SU-DHL-6 (cell line): ENCODE measurements around the gene RPH3AL.

Source experiments
- H2AFZ ChIP-seq: fragments of 200-600 bp; sonication (generic); 2 replicates; pipeline ENCODE4 v1.6.1; 2014; ENCODE audit warnings: low read depth, mild to moderate bottlenecking, moderate library complexity, mixed read lengths, antibody characterized with exemption, low read length; ENCODE audit not compliant: severe bottlenecking
- H3F3A ChIP-seq: fragments of 200-600 bp; shearing (Covaris generic); 2 replicates; pipeline ENCODE4 v1.6.0; 2016; ENCODE audit warnings: antibody characterized with exemption, mild to moderate bottlenecking; ENCODE audit not compliant: insufficient read depth
- H3K27ac ChIP-seq: fragments of 200-600 bp; sonication (generic); 2 replicates; pipeline ENCODE4 v1.5.1; 2016; ENCODE audit warnings: low read depth, mild to moderate bottlenecking, low read length, moderate library complexity, mixed read lengths
- H3K27me3 ChIP-seq: fragments of 200-600 bp; sonication (generic), shearing (Covaris generic); 2 replicates; pipeline ENCODE4 v1.6.0; 2014; ENCODE audit warnings: mild to moderate bottlenecking, low read length
- H3K36me3 ChIP-seq: fragments of 200-600 bp; sonication (generic); 2 replicates; pipeline ENCODE4 v1.6.1; 2014; ENCODE audit warnings: mild to moderate bottlenecking, low read length, mixed read lengths
- H3K4me2 ChIP-seq: fragments of 300-600, 200-600 bp; shearing (Covaris generic), sonication (generic); 2 replicates; pipeline ENCODE4 v1.6.0; 2014; ENCODE audit warnings: low read length, low read depth, mild to moderate bottlenecking; ENCODE audit not compliant: poor library complexity, severe bottlenecking
- H3K4me3 ChIP-seq: fragments of 200-600 bp; sonication (generic); 2 replicates; pipeline ENCODE4 v1.5.1; 2014; ENCODE audit warnings: antibody characterized with exemption, low read length, mild to moderate bottlenecking, mixed read lengths; ENCODE audit not compliant: insufficient read depth, poor library complexity, severe bottlenecking
- H3K79me2 ChIP-seq: fragments of 200-600 bp; sonication (generic); 2 replicates; pipeline ENCODE4 v1.6.1; 2014; ENCODE audit warnings: mild to moderate bottlenecking, low read length, moderate library complexity; ENCODE audit not compliant: insufficient read depth
- H3K9ac ChIP-seq: fragments of 200-600 bp; sonication (generic); 2 replicates; pipeline ENCODE4 v1.7.0; 2014; ENCODE audit warnings: mild to moderate bottlenecking, low read length
- H3K9me2 ChIP-seq: fragments of 200-600 bp; sonication (generic); replicated peaks from 2 replicates; pipeline ENCODE4 v1.6.1; 2014; ENCODE audit warnings: low read length; ENCODE audit not compliant: insufficient read depth
- H3K9me3 ChIP-seq: fragments of 200-600 bp; sonication (generic); 2 replicates; pipeline ENCODE4 v1.6.1; 2014; ENCODE audit warnings: low read length, mixed read lengths; ENCODE audit not compliant: insufficient read depth
- H4K20me1 ChIP-seq: fragments of 200-600 bp; sonication (generic); 2 replicates; pipeline ENCODE4 v1.6.1; 2014; ENCODE audit warnings: low read depth, mild to moderate bottlenecking, antibody characterized with exemption, low read length, moderate library complexity, mixed read lengths
- EZH2phosphoT487 ChIP-seq: fragments of 200-600 bp; sonication (generic), shearing (Covaris generic); conservative IDR thresholded peaks from 2 replicates; pipeline ENCODE4 v1.6.1; 2018; ENCODE audit warnings: mild to moderate bottlenecking, antibody characterized with exemption, low read length, moderate library complexity, mixed read lengths
- TF ChIP-seq, protein P1 (sequence below): fragments of 200-600 bp; sonication (generic); IDR thresholded peaks from one replicate; pipeline ENCODE4 v1.5.1; 2017; ENCODE audit warnings: antibody characterized with exemption, mild to moderate bottlenecking, low read length, moderate library complexity; ENCODE audit not compliant: insufficient read depth, poor library complexity, severe bottlenecking

RPH3AL gene

DNA sequence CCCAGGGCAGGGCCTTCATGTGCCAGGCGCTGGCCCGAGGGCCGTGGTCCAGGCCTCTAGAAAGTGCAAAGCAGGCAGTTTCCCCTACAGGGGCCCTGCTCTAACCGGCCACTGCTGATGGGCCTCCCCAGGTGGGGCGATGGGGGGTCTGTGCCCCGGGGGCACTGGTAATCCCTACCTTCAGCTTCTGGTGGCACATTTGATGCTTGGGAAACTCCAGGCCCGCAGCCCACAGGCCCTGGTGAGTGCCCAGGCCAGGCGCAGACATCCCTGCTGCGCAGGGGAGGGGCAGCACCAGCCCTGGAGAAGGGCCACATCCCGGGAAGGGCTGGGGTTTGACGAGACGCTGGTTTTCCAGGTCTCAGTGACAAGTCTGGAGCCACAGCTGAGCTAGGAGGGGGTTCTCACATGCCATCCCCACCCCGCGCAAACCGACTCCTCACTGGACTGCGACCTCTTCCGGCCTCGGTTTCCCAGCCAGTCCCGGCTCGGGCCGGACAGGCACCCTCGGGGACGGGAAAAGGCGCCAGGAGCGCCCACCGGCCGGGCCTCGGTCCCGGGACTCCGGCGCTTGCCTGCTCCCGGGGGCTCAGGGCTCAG, 172.7 kb downstream of the RPH3AL start:
- Histone ChIP-seq H3K4me2 (no peak overlapping the region), H3K4me3 (no peak overlapping the region), H3K36me3 (no peaks in the 10 kb centered on the region), H2AFZ (no peak overlapping the region), H3K9me2 (no peaks in the 10 kb centered on the region), H4K20me1 (no peaks in the 10 kb centered on the region), H3K79me2 (no peaks in the 10 kb centered on the region), H3K9ac (no peak overlapping the region), H3K27me3 (no peaks in the 10 kb centered on the region), H3F3A (no peaks in the 10 kb centered on the region), H3K9me3 (no peaks in the 10 kb centered on the region), H3K27ac (no peak overlapping the region)
- no peak for TF ChIP-seq EZH2phosphoT487
- TF ChIP-seq, protein P1, sequence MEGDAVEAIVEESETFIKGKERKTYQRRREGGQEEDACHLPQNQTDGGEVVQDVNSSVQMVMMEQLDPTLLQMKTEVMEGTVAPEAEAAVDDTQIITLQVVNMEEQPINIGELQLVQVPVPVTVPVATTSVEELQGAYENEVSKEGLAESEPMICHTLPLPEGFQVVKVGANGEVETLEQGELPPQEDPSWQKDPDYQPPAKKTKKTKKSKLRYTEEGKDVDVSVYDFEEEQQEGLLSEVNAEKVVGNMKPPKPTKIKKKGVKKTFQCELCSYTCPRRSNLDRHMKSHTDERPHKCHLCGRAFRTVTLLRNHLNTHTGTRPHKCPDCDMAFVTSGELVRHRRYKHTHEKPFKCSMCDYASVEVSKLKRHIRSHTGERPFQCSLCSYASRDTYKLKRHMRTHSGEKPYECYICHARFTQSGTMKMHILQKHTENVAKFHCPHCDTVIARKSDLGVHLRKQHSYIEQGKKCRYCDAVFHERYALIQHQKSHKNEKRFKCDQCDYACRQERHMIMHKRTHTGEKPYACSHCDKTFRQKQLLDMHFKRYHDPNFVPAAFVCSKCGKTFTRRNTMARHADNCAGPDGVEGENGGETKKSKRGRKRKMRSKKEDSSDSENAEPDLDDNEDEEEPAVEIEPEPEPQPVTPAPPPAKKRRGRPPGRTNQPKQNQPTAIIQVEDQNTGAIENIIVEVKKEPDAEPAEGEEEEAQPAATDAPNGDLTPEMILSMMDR, result no peak

- no peak overlapping the region for H2AFZ ChIP-seq
- H3F3A ChIP-seq, result no peaks in the 10 kb centered on the region
- H3K4me3 ChIP-seq, result no peak overlapping the region
- H4K20me1 ChIP-seq, result no peaks in the 10 kb centered on the region
- no peaks in the 10 kb centered on the region for H3K9me3 ChIP-seq
- TF ChIP-seq, protein P1, result no peak
- TF ChIP-seq EZH2phosphoT487, result no peak
- H3K27me3 ChIP-seq, result no peaks in the 10 kb centered on the region
- H3K36me3 ChIP-seq, result no peaks in the 10 kb centered on the region
- no peak overlapping the region for H3K9ac ChIP-seq
- no peaks in the 10 kb centered on the region for H3K79me2 ChIP-seq
- no peaks in the 10 kb centered on the region for H3K9me2 ChIP-seq
- no peak overlapping the region for H3K27ac ChIP-seq
- no peak overlapping the region for H3K4me2 ChIP-seq
These were observed 173.6 kb downstream of the RPH3AL start for GRCh38 chr17:179066-179432.

DNA sequence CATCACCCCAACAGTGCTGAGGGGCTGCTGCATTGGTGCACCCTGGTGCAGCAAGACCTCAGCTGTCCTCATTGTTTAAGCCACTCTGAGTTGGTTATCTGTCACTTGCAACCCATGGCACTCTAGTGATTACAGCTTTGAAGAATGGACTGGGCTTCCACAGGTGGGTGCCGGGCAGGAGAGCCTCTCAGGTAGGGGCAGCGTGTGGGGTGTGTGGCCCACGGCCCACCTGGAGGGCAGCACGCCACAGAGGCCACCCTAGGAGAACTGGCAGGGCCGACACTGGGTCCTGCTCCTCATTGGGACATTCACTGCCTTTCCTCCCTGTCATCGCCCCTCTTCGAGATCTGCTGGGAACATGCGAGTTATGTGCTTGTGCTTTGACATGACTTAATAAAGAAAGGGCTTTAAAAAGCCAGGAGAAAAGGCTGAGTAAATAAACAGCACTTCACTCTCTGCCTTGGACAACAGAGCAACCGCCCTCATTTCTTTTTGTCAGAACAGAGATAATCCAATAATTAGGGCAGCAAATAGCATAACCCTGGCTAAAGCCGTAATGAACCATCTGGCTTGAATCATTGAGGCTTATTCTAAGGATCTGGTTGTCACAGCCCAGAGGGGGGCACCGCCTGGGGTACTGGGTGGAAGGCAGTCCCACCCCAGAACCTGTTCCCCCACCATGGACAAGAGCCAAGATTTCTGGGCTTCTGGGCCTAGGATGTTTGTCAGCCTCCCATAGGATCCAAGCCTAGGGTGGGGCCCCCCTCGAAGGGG, 174.1 kb downstream of the RPH3AL start:
- H3K79me2 ChIP-seq, result no peaks in the 10 kb centered on the region
- no peak overlapping the region for H3K27ac ChIP-seq
- H3K36me3 ChIP-seq, result no peaks in the 10 kb centered on the region
- H3K9ac ChIP-seq, result no peak overlapping the region
- H2AFZ ChIP-seq, result no peak overlapping the region
- no peaks in the 10 kb centered on the region for H3K9me2 ChIP-seq
- no peak for TF ChIP-seq EZH2phosphoT487
- H4K20me1 ChIP-seq, result no peaks in the 10 kb centered on the region
- H3K9me3 ChIP-seq, result no peaks in the 10 kb centered on the region
- no peaks in the 10 kb centered on the region for H3K27me3 ChIP-seq
- no peak overlapping the region for H3K4me2 ChIP-seq
- H3F3A ChIP-seq, result no peaks in the 10 kb centered on the region
- H3K4me3 ChIP-seq, result no peak overlapping the region

DNA sequence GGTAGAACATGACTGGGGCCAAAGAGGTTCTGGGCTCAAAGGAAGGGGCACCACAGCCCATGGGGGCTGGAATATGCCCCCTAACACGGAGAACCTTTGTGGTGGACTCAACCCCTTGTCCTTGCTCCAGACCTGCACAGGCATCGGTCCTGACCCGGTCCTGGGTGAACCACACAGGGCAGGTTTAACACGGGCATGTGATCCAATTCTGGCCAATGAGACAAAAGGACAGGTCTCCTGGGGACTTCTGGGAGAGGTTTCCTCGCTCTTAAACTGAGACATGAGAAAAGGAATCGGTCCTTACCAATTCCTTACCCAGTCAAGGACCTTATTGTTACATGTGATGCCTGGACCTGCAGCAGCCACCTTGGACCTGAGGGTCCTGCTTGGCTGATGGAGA, 174.8 kb downstream of the RPH3AL start:
- Histone ChIP-seq H4K20me1 (no peaks in the 10 kb centered on the region), H3K36me3 (no peaks in the 10 kb centered on the region), H3K9me2 (no peaks in the 10 kb centered on the region), H3K9me3 (no peaks in the 10 kb centered on the region), H3F3A (no peaks in the 10 kb centered on the region), H3K27ac (no peak overlapping the region), H3K4me3 (no peak overlapping the region), H2AFZ (no peak overlapping the region), H3K4me2 (no peak overlapping the region), H3K79me2 (no peaks in the 10 kb centered on the region), H3K9ac (no peak overlapping the region), H3K27me3 (no peaks in the 10 kb centered on the region)
- no peak for TF ChIP-seq EZH2phosphoT487
- TF ChIP-seq, protein P1, result no peak
